AG08396 (cell line): ENCODE measurements around the gene GALNT6.
"Not testable (repeated sequence)": the region's sequence is repeated elsewhere in the genome, so short reads cannot be mapped to it uniquely, and the experiment has no call there.

ENCODE experiments used
- DNase-seq: peaks from one replicate; pipeline ENCODE4 v3.0.0; 2012; ENCODE audit warnings: low spot score, mixed read lengths

GALNT6 gene

DNA sequence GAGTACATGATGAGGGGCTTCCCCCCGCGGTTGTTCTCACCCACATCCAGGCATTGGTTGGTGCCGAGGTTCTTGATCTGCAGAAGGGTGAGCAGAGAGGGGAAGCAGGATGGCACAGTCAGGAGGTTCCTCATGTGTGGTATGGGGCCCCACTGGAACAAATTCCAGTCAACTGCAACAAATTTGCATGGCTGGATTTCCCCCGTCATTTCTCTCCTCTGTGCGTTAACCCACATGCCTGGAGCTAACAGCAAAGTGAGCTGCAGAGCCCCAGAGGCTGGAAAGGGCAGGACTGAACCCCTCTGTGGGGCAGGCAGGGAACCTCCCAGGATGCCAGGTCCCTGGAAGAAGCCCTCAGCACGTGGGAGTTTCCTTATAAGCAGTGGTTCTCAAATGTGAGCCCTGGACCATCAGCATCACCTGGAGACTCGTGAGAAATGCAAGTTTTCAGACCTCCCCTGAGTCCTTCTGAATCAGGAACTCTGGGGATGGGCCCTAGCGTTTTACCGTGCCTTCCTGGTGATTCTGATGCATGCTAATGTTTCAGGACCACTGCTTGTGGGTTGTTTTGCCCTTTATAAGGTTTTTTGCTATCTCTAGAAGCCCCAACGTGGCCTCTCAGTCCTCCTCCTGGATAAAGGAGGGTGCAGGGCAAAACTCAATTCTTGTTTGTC is 33.7 kb downstream of the GALNT6 start:
- DNase-seq: no peak

DNA sequence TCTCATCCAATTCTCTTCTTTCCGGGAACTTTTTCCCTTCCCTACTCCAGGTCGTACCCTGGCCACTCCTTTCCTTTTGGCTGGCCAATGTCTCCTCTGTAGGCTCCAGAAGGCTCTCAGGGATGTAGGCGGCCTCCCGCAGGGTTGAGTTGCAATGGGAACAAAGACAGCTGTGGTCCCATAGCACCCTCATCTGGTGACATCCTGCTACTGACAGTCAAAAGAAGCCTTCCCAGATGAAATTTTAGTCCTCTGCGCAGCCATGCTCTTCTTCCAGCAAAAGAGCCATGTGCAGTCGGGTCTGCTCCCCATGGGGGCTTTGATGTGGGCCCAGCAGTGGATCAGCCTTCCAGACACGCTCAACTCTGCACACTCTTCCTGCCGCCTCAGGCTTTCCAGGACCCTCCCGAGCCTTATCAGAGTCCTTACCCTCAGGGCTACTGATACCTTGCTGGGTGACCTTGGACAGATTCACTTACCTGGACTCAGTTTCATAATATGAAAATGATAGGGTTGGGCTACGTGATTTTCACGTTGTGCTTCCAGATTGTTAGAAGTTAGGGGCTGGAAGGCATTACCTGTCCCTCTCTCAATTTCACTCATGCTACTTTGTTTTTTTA is 39.2 kb downstream of the GALNT6 start:
- peak; percentile 50 for DNase-seq

GRCh38 chr12:51349026-51349425 is 42.2 kb downstream of the GALNT6 start:
- no peak for DNase-seq

GRCh38 chr12:51348116-51348515 is 43.1 kb downstream of the GALNT6 start:
- DNase-seq: no peak

DNA sequence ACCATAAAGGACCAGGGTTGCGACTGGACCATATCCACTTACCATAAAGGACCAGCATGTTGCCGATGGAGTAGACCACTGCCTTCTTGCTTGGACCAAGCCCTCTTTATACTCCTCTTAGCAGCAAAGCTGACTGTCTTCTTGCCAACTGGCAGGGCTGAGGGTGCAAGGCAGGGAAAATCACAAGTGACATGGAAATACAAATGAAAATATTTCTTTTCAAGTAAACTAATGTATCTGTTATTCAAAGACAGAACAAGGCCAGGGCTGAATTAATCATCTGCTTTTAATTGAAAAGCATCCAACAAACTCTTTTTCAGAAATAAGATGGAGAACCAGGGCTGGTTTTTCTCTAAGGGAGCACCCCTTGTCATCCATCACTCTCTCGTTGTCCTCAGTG is 44.6 kb downstream of the GALNT6 start, which contains the start of gene CELA1:
Gene CELA1, minus strand, starts transcription at position 99 of the 400 bp plus-strand sequence. Its CDS starts 41 bp downstream, at position 58.
- DNase-seq: no peak

- peak; percentile 35 for DNase-seq
Measured at GRCh38 chr12:51345681-51346080, 45.5 kb downstream of the GALNT6 start.

DNA sequence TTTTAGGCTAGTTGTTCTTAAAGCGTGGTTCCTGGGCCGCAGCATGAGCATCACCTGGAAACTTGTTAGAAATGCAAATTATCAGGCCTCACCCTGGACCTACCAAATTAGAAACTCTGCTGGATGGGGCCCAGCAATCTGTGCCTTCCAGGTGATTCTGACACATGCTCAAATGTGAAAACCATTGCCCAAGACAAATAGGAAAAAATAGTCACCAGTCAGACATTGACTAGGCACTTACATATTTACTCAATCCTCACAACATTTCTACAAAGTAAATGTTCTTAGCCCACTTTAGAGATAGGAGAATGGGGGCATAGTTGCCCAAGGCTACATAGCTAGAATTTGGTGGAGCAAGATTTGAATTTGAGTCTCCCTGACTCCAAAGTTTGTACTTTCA is 48.0 kb downstream of the GALNT6 start:
- no peak for DNase-seq

- no peak for DNase-seq
Measured at GRCh38 chr12:51342416-51342815, 48.8 kb downstream of the GALNT6 start.

DNA sequence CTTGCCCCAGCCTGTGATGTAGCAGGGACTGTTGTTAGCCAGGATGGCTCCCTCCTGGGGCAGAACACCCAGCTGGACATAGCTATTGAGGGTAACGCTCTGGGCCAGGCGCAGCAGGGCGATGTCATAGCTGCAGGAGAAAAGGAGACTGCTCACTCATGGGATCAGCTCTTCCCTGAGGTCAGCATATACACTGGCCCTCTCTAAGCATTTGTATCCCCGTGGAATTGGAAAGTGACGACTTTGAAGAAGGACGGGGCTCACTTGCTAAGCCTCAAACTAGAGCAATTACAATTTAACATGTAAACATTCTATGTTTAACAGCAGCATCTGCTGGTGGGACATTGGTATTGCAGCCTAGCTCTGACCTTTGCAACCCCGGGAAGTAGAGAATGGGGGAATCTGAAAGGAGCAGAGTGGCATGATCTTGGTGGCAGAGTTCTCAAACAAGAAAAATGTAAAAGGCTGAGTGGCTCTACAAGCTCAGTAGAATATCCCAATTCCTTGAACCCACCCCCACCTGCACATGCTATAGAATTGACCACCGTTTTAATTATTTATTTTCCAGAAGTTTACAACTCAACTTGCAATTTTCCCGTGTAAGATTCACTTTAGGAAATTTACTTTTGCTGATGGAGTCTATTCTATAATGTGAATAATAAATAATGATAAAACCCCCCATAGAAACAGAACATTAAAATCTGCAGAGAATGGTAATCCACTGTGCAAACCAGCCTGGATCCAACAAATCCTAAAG is 49.8 kb downstream of the GALNT6 start:
- peak; percentile 77 for DNase-seq

GRCh38 chr12:51339750-51340149 is 51.5 kb downstream of the GALNT6 start:
- DNase-seq: no peak

- DNase-seq: not testable (repeated sequence)
Measured at GRCh38 chr12:51337336-51337735, 53.9 kb downstream of the GALNT6 start.

- no peak for DNase-seq
Measured at GRCh38 chr12:51335931-51336330, 55.3 kb downstream of the GALNT6 start.

- DNase-seq: no peak
Measured at GRCh38 chr12:51334764-51335163, 56.4 kb downstream of the GALNT6 start.

DNA sequence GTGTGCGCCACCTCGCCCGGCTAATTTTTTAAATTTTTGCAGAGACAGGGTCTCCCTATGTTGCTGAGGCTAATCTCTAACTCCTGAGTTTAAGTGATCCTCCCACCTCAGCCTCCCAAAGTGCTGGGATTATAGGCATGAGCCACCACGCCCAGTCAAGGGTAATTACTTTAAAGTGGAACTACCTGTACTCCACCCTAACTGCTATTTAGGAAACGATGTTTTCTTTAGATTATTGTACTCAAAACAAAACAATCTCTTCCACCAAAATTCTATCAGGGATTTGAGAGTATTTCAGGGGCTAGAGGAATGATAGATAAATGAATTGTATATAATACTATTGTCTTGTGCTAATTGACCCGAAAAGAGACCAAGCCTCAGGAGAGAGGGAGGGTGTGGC is 57.7 kb downstream of the GALNT6 start:
- DNase-seq: no peak

GRCh38 chr12:51330186-51330585 is 61.0 kb downstream of the GALNT6 start:
- DNase-seq: no peak

- no peak for DNase-seq
Measured at GRCh38 chr12:51329742-51330141, 61.5 kb downstream of the GALNT6 start.

DNA sequence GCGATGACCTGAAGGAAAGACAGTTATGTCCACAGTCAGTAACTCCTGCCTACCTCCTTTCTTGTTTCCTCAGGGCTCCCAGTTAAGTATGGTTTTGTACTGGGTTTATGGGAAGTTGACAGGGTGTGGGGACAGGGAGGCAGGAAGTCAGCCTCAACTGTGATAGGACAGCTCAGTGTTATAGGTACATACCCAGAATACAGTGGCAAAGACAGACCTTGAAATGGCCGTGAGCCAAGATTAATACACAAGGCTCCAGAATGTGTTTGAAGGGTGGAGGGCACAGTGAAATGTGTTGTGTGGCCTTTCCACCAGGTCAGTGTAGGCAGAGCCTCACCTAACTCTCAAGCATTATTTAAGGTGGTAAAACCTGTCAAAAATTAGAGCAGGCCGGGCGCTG is 62.6 kb downstream of the GALNT6 start:
- no peak for DNase-seq

- peak; percentile 52 for DNase-seq
Measured at GRCh38 chr12:51326698-51327439, 64.3 kb downstream of the GALNT6 start.

GRCh38 chr12:51324953-51325352 is 66.3 kb downstream of the GALNT6 start:
- no peak for DNase-seq

DNA sequence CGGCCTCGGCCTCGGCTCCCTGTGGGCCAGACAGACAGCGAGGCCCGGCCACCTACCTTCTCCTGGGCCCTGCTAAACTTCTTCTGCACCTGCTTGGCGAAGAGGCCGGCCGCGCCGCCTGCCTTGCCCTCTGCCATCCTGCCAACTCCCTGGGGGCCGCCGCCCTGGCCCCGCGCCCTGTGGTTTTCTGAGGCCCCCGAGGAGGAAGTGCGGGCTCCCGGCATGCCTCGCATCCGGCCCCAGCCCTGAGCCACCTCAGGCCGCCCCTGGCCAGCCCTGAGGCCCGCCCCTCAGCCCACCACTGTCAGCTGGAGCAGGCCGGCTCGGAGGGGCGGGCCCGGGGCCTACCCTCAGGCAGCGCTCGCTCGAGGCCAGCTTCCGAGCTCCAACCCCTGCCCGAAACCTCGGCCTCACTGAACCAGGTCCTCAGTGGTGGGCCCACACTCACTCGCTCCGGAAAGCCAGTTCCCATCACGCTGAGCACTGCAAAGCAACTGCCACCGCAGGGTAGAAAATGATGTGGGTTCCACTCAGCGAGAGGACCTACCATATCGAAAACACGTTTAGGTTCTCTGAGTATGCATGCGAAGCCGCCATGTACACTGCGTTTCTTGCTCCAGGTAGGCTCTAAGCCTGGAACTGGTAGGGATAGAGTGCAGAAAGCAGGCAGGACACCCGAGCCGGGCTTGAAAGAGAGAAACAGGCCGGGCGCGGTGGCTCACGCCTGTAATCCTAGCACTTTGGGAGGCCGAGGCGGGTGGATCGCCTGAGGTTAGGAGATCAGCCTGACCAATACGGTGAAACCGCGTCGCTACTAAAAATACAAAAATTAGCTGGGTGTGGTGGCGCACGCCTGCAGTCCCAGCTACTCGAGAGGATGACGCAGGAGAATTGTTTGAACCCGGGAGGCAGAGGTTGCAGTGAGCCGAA is 67.0 kb downstream of the GALNT6 start, which contains the start of gene BIN2:
Gene BIN2, minus strand, starts transcription at position 209 of the 930 bp plus-strand sequence. Its CDS starts 72 bp downstream, at position 137.
- DNase-seq: no peak

- DNase-seq: no peak
Measured at GRCh38 chr12:51323317-51323960, 67.8 kb downstream of the GALNT6 start.
